GM23338 (cell line): Measurements from ENCODE around the gene TMEM63C.

ENCODE experiments used
- CREB1 ChIP-seq: fragments of 250-450 bp; sonication (Bioruptor Pico); IDR thresholded peaks from 2 replicates; pipeline ENCODE4 v1.5.0; 2020; ENCODE audit warnings: low read depth, mild to moderate bottlenecking, moderate library complexity
- EZH2 ChIP-seq: fragments of 200-600 bp; sonication (generic); IDR thresholded peaks from one replicate; pipeline ENCODE4 v1.8.0; 2017; ENCODE audit warnings: antibody characterized with exemption, mild to moderate bottlenecking, low read depth; ENCODE audit not compliant: unreplicated experiment
- EZH2phosphoT487 ChIP-seq: fragments of 200-600 bp; sonication (generic); IDR thresholded peaks from one replicate; pipeline ENCODE4 v1.8.1; 2018; ENCODE audit warnings: antibody characterized with exemption; ENCODE audit not compliant: unreplicated experiment
- POLR2AphosphoS5 ChIP-seq: IDR thresholded peaks from 2 replicates; pipeline ENCODE4 v1.6.1; 2016; ENCODE audit warnings: antibody characterized with exemption, low read depth
- TF ChIP-seq, protein P1 (sequence below), 2 experiments: fragments of 200-600 bp in 1 of 2; sonication (generic) in 1 of 2; conservative IDR thresholded peaks; 2 replicates each; pipeline versions ENCODE4 v1.5.1 to v1.6.1; 2016 to 2017; ENCODE audit warnings: antibody characterized with exemption in 2 of 2, low read depth in 2 of 2, mild to moderate bottlenecking in 2 of 2, moderate library complexity in 1 of 2

GRCh38 chr14:77139022-77139421 lies 42.6 kb upstream of the TMEM63C start:
- no peak for TF ChIP-seq EZH2
- TF ChIP-seq, protein P1, sequence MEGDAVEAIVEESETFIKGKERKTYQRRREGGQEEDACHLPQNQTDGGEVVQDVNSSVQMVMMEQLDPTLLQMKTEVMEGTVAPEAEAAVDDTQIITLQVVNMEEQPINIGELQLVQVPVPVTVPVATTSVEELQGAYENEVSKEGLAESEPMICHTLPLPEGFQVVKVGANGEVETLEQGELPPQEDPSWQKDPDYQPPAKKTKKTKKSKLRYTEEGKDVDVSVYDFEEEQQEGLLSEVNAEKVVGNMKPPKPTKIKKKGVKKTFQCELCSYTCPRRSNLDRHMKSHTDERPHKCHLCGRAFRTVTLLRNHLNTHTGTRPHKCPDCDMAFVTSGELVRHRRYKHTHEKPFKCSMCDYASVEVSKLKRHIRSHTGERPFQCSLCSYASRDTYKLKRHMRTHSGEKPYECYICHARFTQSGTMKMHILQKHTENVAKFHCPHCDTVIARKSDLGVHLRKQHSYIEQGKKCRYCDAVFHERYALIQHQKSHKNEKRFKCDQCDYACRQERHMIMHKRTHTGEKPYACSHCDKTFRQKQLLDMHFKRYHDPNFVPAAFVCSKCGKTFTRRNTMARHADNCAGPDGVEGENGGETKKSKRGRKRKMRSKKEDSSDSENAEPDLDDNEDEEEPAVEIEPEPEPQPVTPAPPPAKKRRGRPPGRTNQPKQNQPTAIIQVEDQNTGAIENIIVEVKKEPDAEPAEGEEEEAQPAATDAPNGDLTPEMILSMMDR (conservative IDR thresholded peaks at IDR 0.05; ENCODE audit: low read depth in 2 of 2), result no peak
- TF ChIP-seq CREB1 (CRISPR knock-in tag), result no peak
- TF ChIP-seq POLR2AphosphoS5, result no peak
- no peak for TF ChIP-seq EZH2phosphoT487
